Lung (tissue), 12 donors: ENCODE results near the gene NACA. TPM values are rescaled to one million over a fixed set of nuclear protein-coding genes. Genes with fewer than 3 reads are reported as not detected.

ENCODE experiments used
- ATAC-seq: fragments of 200-7000 bp; cut with Tn5 transposase; one replicate; pipeline ENCODE4 v1.9.1; 2020; ENCODE audit warnings: moderate number of reproducible peaks; ENCODE audit not compliant: insufficient read depth, low FRiP score
- DNase-seq, 3 donors: peaks; one replicate each; pipeline ENCODE4 v3.0.0-alpha.2; 2013 to 2017
- H3K27ac ChIP-seq, 2 donors: one replicate each; pipeline ENCODE4 v1.5.1; 2013; ENCODE audit warnings: mild to moderate bottlenecking in 2 of 2, moderate library complexity in 2 of 2, control low read depth in 1 of 2, inconsistent platforms in 1 of 2, low read depth in 1 of 2, low read length in 1 of 2
- H3K27me3 ChIP-seq, 3 donors: one replicate each; pipeline ENCODE4 v1.5.1; 2013; ENCODE audit warnings: low read length in 2 of 3; ENCODE audit not compliant: control insufficient read depth in 3 of 3, insufficient read depth in 3 of 3
- H3K36me3 ChIP-seq, 4 donors: one replicate each; pipeline ENCODE4 v1.5.1; 2013; ENCODE audit warnings: low read length in 4 of 4, mild to moderate bottlenecking in 1 of 4, moderate library complexity in 1 of 4; ENCODE audit not compliant: control insufficient read depth in 4 of 4, insufficient read depth in 4 of 4
- H3K4me1 ChIP-seq, 5 donors: one replicate each; pipeline ENCODE4 v1.5.1; 2013; ENCODE audit warnings: low read length in 5 of 5, mild to moderate bottlenecking in 2 of 5, moderate library complexity in 1 of 5; ENCODE audit not compliant: control insufficient read depth in 5 of 5, insufficient read depth in 5 of 5
- H3K4me3 ChIP-seq: one replicate; pipeline ENCODE4 v1.5.1; 2013; ENCODE audit warnings: mild to moderate bottlenecking, control low read depth, moderate library complexity
- H3K9ac ChIP-seq, 2 donors: one replicate each; pipeline ENCODE4 v1.5.1; 2013; ENCODE audit warnings: low read length in 2 of 2, control low read depth in 1 of 2; ENCODE audit not compliant: insufficient read depth in 1 of 2
- H3K9me3 ChIP-seq, 4 donors: one replicate each; pipeline ENCODE4 v1.5.1; 2013; ENCODE audit warnings: low read length in 3 of 4, mild to moderate bottlenecking in 1 of 4, moderate library complexity in 1 of 4; ENCODE audit not compliant: control insufficient read depth in 4 of 4, insufficient read depth in 3 of 4
- WGBS, 2 donors: extraction: QIAGEN DNeasy Blood & Tissue Kit; methylation state at CpG; one replicate each; pipeline ENCODE4 v1.1.7; 2013; 5-methylcytosine and 5-hydroxymethylcytosine counted together
- polyA plus RNA-seq, 2 donors: library from polyadenylated mRNA; stranded (reverse); fragments of 200-250 nt; gene quantifications; one replicate each; pipeline ENCODE4 v1.2.1, GENCODE V29; 2013
- total RNA-seq, 2 donors: library from RNA; depleted of rRNA in 1 of 2; stranded (reverse); fragments of >200 nt in 1 of 2; gene quantifications; one replicate each; pipeline ENCODE4 v1.2.1, GENCODE V29; 2014 to 2021
- TF ChIP-seq, protein P1 (sequence below): IDR thresholded peaks from 2 replicates; pipeline ENCODE4 v1.5.1; 2012; ENCODE audit warnings: mild to moderate bottlenecking; ENCODE audit errors: control extremely low read depth, extremely low read depth
- donor health status: control.
- donor health status: control.
- donor health status: Bipolar disorder and iron deficiency.
- donor health status: healthy.
- donor health status: DM: yes; HTN: yes; CAD: no.

Gene NACA
- total and polyA plus RNA-seq, 4 donors, result 488 to 1,734 (median 1,161) TPM

DNA sequence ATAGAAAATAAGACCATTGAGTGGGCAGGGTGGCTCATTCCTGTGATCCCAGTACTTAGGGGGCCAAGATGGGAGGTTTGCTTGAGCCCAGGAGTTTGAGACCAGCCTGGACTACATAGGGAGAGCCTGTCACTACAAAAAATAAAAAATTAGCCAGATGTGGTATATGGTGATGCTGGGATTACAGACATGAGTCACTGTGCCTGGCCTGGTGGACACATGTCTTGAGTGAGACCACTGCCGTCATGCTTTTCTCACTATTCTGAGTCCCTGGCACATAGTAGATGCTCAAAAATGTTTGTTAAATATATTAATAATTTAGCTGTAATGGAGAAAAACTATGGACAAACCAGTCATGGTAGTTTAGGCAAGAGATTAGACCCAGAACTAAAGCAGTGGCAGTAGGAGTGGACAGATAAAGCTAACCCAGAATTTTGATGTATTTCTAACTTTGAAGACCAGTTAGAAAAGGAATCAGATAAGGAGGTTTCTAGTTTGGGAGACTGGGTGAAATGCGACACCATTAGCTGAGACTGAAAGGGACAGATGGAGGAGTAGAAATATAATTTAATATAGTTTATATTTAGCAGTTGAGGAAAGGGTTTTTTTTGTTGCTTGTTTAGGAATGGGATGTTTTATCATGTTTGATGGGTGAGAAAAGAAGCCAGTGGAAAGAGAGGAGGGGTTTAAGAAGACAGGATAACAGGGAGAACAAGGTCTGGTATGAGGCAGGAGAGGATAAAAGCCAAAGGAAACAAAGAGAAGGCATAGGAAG lies 29.6 kb downstream of the NACA start:
- no peak overlapping the region for H3K4me3 ChIP-seq
- 84 to 93% methylated on average over 2 of the region's 2 CpGs for WGBS, 2 donors
- H3K4me1 ChIP-seq, result no peaks in the 10 kb centered on the region
- H3K9ac ChIP-seq, result no peak overlapping the region
- ATAC-seq (no peak), DNase-seq (no peak)
- no peaks in the 10 kb centered on the region for H3K36me3 ChIP-seq
- H3K9me3 ChIP-seq, result no peaks in the 10 kb centered on the region
- H3K27ac ChIP-seq, result no peak overlapping the region
- TF ChIP-seq, protein P1, sequence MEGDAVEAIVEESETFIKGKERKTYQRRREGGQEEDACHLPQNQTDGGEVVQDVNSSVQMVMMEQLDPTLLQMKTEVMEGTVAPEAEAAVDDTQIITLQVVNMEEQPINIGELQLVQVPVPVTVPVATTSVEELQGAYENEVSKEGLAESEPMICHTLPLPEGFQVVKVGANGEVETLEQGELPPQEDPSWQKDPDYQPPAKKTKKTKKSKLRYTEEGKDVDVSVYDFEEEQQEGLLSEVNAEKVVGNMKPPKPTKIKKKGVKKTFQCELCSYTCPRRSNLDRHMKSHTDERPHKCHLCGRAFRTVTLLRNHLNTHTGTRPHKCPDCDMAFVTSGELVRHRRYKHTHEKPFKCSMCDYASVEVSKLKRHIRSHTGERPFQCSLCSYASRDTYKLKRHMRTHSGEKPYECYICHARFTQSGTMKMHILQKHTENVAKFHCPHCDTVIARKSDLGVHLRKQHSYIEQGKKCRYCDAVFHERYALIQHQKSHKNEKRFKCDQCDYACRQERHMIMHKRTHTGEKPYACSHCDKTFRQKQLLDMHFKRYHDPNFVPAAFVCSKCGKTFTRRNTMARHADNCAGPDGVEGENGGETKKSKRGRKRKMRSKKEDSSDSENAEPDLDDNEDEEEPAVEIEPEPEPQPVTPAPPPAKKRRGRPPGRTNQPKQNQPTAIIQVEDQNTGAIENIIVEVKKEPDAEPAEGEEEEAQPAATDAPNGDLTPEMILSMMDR, result no peak
- no peaks in the 10 kb centered on the region for H3K27me3 ChIP-seq

DNA sequence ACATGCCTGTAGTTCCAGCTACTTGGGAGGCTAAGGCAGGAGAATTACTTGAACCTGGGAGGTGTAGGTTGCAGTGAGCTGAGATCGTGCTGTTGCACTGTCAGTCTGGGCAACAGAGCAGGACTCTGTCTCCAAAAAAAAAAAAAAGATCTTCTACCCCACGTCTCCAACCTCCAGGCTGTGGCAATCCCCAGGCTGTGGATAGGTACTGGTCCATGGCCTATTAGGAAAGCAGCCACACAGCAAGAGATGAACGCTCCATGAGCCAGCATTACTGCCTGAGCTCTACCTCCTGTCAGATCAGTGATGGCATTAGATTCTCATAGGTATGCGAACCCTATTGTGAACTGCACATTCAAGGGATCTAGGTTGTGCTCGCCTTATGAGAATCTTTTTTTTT lies 30.9 kb downstream of the NACA start:
- Histone ChIP-seq H3K27me3 (no peaks in the 10 kb centered on the region), H3K27ac (no peak overlapping the region), H3K36me3 (no peaks in the 10 kb centered on the region), H3K4me1 (peaks cover 0 to 2% (median 0%) of the 10 kb centered on the region in 5 donors), H3K9me3 (no peaks in the 10 kb centered on the region), H3K4me3 (no peak overlapping the region), H3K9ac (no peak overlapping the region)
- DNase-seq, result no peak
- 83 to 89% methylated on average over 5 of the region's 5 CpGs for whole genome bisulfite sequencing, 2 donors
- TF ChIP-seq, protein P1, result no peak
- ATAC-seq, result no peak

DNA sequence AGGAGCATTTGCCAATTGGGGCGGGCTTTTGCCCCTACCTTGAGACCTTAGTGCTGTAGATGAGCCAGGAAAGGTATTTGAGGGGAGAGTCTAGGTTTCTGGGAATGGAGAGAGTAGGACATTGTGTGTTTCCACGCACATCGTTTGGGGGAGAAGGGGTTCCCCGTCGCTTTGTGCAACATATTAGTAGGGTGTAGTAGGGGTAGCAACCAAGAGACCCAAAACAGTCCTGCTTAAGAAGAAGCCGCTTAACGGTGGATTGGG lies 36.3 kb downstream of the NACA start:
- 0 to 7% methylated on average over 7 of the region's 7 CpGs for WGBS, 2 donors
- no peak for ATAC-seq
- TF ChIP-seq, protein P1, result no peak

More for the DNA sequence above, 36.3 kb downstream of the NACA start:
- Histone ChIP-seq H3K27me3 (no peaks in the 10 kb centered on the region), H3K27ac (peak overlapping the region; percentile 93 to 96), H3K36me3 (peaks cover 0 to 7% (median 0%) of the 10 kb centered on the region in 4 donors), H3K9ac (peak overlapping the region; percentile 46 to 98), H3K9me3 (no peaks in the 10 kb centered on the region), H3K4me1 (peaks cover 0 to 20% (median 4%) of the 10 kb centered on the region in 5 donors), H3K4me3 (peak overlapping the region; percentile 40)
- no peak for DNase-seq
